K562 (cell line): ENCODE data around the gene FAM136A. TPM values are rescaled to one million over a fixed set of nuclear protein-coding genes. Genes with fewer than 3 reads are reported as not detected.
A peak's percentile ranks its signal among the peaks of the same experiment; 100 is the strongest.

Source experiments
- EP400 ChIP-seq: fragments of 450-650 bp; IDR thresholded peaks from 2 replicates; pipeline ENCODE4 v1.6.1; 2017; ENCODE audit warnings: antibody characterized with exemption, mild to moderate bottlenecking, moderate library complexity
- JUND ChIP-seq, 2 experiments: IDR thresholded peaks; 2 replicates in 1 of 2; 3 replicates in 1 of 2; pipeline ENCODE4 v1.6.1; 2011; ENCODE audit warnings: borderline replicate concordance in 2 of 2, low read depth in 2 of 2, low read length in 2 of 2, improper control_type of control experiment in 1 of 2, missing biosample characterization in 1 of 2, missing genetic modification characterization in 1 of 2, missing genetic modification reagents in 1 of 2
- KLF13 ChIP-seq: fragments of 450-650 bp; IDR thresholded peaks from 2 replicates; pipeline ENCODE4 v1.6.1; 2016; ENCODE audit warnings: missing genetic modification characterization, low read depth, mild to moderate bottlenecking, missing compliant biosample characterization, moderate library complexity, borderline replicate concordance
- MIER1 ChIP-seq: fragments of 450-650 bp; IDR thresholded peaks from 2 replicates; pipeline ENCODE4 v1.6.1; 2016; ENCODE audit warnings: antibody characterized with exemption, mild to moderate bottlenecking, low read depth
- NFIC ChIP-seq: fragments of 450-650 bp; IDR thresholded peaks from 2 replicates; pipeline ENCODE4 v1.6.1; 2017; ENCODE audit warnings: mild to moderate bottlenecking, inconsistent platforms
- RHOXF2B ChIP-seq: fragments of 250-450 bp; sonication (Bioruptor Pico); conservative IDR thresholded peaks from 2 replicates; pipeline ENCODE4 v1.5.1; 2021
- SP2 ChIP-seq: IDR thresholded peaks from 2 replicates; pipeline ENCODE4 v1.6.1; 2011; ENCODE audit warnings: mild to moderate bottlenecking, low read depth, low read length, moderate library complexity; ENCODE audit not compliant: poor library complexity, severe bottlenecking; ENCODE audit errors: extremely low read depth
- TARDBP ChIP-seq: fragments of 450-650 bp; IDR thresholded peaks from 2 replicates; pipeline ENCODE4 v1.6.1; 2016
- TBL1XR1 ChIP-seq, 2 experiments: IDR thresholded peaks; 2 replicates each; pipeline ENCODE4 v1.6.1; 2012; ENCODE audit warnings: improper control_type of control experiment in 2 of 2, low read length in 2 of 2, mild to moderate bottlenecking in 1 of 2
- YBX1 ChIP-seq: fragments of 450-650 bp; IDR thresholded peaks from 2 replicates; pipeline ENCODE4 v1.7.1; 2016; ENCODE audit warnings: mild to moderate bottlenecking
- ZBED1 ChIP-seq: IDR thresholded peaks from 2 replicates; pipeline ENCODE4 v1.6.1; 2014
- ZNF586 ChIP-seq: fragments of 450-650 bp; formaldehyde crosslinking; conservative IDR thresholded peaks from 2 replicates; pipeline ENCODE4 v1.4.0; 2020; ENCODE audit warnings: mild to moderate bottlenecking, moderate library complexity
- polyA plus RNA-seq, 8 experiments: library from polyadenylated mRNA; depleted of rRNA in 4 of 8; stranded (reverse) in 5 of 8; unstranded in 3 of 8; fragments of >200 nt; fragmentation: Nextera tagmentation in 2 of 8; fragmentation: Illumina TruSeq in 1 of 8; extraction: Ambion mirVana in 2 of 8; extraction: Trizol in 1 of 8; gene quantifications; 2 replicates each; pipeline versions ENCODE4 v1.2.1 to v1.2.3, GENCODE V29; 2011 to 2014; ENCODE audit warnings: inconsistent platforms in 1 of 8, missing spikeins in 1 of 8
- total RNA-seq, 7 experiments: library from RNA; depleted of rRNA in 6 of 7; stranded (reverse); fragments of >200 nt in 6 of 7; fragmentation: Illumina TruSeq in 2 of 7; extraction: Trizol in 2 of 7; gene quantifications; 2 replicates each; pipeline versions ENCODE4 v1.2.1 to v1.2.3, GENCODE V29; 2011 to 2021; ENCODE audit warnings: low replicate concordance in 1 of 7
- TF ChIP-seq, protein P1 (sequence below): fragments of 450-650 bp; formaldehyde crosslinking; IDR thresholded peaks from 2 replicates; pipeline ENCODE4 v1.4.0; 2022; ENCODE audit warnings: mild to moderate bottlenecking, moderate library complexity
- TF ChIP-seq, protein P2 (sequence below), 2 experiments: fragments of 450-650 bp in 1 of 2; sonication (generic) in 1 of 2; formaldehyde crosslinking in 1 of 2; IDR thresholded peaks; 2 replicates each; pipeline versions ENCODE4 v1.7.1 to v1.9.0; 2016 to 2022; ENCODE audit warnings: inconsistent platforms in 1 of 2, mild to moderate bottlenecking in 1 of 2, missing genetic modification reagents in 1 of 2
- TF ChIP-seq, protein P3 (sequence below), 3 experiments: fragments of 200-800 bp in 1 of 3; sonication (Bioruptor generic) in 1 of 3; sonication (generic) in 1 of 3; formaldehyde crosslinking in 1 of 3; IDR thresholded peaks; 2 replicates each; pipeline versions ENCODE4 v1.6.1 to v1.8.0; 2016 to 2022; ENCODE audit warnings: mild to moderate bottlenecking in 2 of 3, missing compliant biosample characterization in 2 of 3, missing genetic modification characterization in 2 of 3, missing genetic modification reagents in 1 of 3

Gene FAM136A
- total and polyA plus RNA-seq, 9 of the 15 experiments (the other 6 are each of a cell fraction or from before 2014, with no cell fraction given) = 89.0 to 151 (median 104) TPM

DNA sequence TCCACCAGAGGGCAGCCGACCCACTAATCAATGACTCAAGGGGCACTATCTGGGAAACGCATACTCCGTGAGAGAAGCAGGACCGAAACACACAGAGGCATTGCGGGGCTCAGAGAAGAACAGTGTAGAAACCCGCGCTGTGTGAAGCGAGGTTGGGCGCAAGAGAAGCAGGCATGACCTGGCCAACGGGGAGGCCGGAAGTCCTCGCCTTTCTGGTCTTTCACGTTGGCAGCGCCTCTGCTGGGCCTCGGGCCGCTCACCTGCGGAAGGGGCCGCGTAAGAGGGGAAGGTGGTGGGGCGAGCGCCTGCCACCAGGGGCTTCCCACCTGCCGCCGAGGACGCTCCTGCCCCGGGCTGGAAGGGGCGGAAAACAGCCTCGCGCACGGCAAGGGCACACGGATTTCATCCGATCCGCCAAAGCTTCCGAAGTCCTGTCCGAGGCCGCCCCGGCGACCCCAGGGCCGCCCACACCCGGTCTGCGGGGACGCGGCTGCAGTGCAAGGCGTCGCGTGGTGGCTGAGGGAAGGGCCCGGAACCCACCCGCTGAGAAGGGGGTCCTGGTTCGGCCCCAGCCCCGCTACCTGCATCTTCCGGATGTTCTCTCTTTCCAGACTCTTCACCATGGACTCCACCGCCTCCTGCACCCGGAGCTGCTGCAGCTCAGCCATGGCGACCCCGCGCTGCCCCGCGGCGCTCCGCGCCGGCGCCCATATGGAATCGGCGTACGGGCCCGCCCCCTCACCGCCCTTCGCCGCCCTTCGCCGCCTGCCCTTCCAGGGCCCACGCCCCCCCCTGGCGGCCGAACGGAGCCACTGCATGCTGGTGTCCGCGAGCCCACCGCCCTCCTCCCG, at the start of gene FAM136A (continued):
- peak; percentile 24; the same call in 1 of the 2 replicates for TF ChIP-seq NFIC
- peak; percentile 36; the same call in 1 of the 2 replicates for TF ChIP-seq JUND (IDR thresholded peaks at IDR 0.05; ENCODE audit: borderline replicate concordance, low read depth, low read length)
- peak; percentile 43; the same call in 1 of the 3 replicates for TF ChIP-seq JUND (tag; IDR thresholded peaks at IDR 0.05; ENCODE audit: borderline replicate concordance, low read depth, low read length)
- no peak for TF ChIP-seq TARDBP
- no peak for TF ChIP-seq ZNF586 (CRISPR knock-in tag)
- no peak for TF ChIP-seq YBX1
- TF ChIP-seq TBL1XR1 (IDR thresholded peaks at IDR 0.05; ENCODE audit: low read length in 2 of 2) = no peak
- TF ChIP-seq, protein P1, sequence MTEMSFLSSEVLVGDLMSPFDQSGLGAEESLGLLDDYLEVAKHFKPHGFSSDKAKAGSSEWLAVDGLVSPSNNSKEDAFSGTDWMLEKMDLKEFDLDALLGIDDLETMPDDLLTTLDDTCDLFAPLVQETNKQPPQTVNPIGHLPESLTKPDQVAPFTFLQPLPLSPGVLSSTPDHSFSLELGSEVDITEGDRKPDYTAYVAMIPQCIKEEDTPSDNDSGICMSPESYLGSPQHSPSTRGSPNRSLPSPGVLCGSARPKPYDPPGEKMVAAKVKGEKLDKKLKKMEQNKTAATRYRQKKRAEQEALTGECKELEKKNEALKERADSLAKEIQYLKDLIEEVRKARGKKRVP (CRISPR knock-in tag) = no peak
- TF ChIP-seq RHOXF2B = no peak
- TF ChIP-seq, protein P2, sequence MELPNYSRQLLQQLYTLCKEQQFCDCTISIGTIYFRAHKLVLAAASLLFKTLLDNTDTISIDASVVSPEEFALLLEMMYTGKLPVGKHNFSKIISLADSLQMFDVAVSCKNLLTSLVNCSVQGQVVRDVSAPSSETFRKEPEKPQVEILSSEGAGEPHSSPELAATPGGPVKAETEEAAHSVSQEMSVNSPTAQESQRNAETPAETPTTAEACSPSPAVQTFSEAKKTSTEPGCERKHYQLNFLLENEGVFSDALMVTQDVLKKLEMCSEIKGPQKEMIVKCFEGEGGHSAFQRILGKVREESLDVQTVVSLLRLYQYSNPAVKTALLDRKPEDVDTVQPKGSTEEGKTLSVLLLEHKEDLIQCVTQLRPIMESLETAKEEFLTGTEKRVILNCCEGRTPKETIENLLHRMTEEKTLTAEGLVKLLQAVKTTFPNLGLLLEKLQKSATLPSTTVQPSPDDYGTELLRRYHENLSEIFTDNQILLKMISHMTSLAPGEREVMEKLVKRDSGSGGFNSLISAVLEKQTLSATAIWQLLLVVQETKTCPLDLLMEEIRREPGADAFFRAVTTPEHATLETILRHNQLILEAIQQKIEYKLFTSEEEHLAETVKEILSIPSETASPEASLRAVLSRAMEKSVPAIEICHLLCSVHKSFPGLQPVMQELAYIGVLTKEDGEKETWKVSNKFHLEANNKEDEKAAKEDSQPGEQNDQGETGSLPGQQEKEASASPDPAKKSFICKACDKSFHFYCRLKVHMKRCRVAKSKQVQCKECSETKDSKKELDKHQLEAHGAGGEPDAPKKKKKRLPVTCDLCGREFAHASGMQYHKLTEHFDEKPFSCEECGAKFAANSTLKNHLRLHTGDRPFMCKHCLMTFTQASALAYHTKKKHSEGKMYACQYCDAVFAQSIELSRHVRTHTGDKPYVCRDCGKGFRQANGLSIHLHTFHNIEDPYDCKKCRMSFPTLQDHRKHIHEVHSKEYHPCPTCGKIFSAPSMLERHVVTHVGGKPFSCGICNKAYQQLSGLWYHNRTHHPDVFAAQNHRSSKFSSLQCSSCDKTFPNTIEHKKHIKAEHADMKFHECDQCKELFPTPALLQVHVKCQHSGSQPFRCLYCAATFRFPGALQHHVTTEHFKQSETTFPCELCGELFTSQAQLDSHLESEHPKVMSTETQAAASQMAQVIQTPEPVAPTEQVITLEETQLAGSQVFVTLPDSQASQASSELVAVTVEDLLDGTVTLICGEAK (IDR thresholded peaks at IDR 0.05) = peak; percentile 59
- TF ChIP-seq, protein P2 (CRISPR knock-in tag; IDR thresholded peaks at IDR 0.05) = no peak
- no peak; the same call in none of the 2 replicates for TF ChIP-seq ZBED1
- TF ChIP-seq SP2 = no peak
- TF ChIP-seq KLF13 (tag) = peak; percentile 90; the same call in 1 of the 2 replicates
- TF ChIP-seq EP400 = peak; percentile 81
- TF ChIP-seq MIER1 = no peak
- TF ChIP-seq, protein P3, sequence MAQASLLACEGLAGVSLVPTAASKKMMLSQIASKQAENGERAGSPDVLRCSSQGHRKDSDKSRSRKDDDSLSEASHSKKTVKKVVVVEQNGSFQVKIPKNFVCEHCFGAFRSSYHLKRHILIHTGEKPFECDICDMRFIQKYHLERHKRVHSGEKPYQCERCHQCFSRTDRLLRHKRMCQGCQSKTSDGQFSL (CRISPR knock-in tag; IDR thresholded peaks at IDR 0.05) = no peak
- TF ChIP-seq, protein P3 (tag; IDR thresholded peaks at IDR 0.05) = no peak
